A549 (cell line): ENCODE data around the gene ELAVL4. TPM values are rescaled to one million over a fixed set of nuclear protein-coding genes. Genes with fewer than 3 reads are reported as not detected.

Experiments used
- ATAC-seq, 2 experiments: fragments of 200-7000 bp in 1 of 2; fragments of >200 bp in 1 of 2; cut with Nextera tagmentation in 1 of 2; cut with Tn5 transposase in 1 of 2; 3 replicates each; pipeline versions ENCODE4 v1.8.0 to v1.9.1; 2018 to 2020; ENCODE audit warnings: mild to moderate bottlenecking in 1 of 2, moderate library complexity in 1 of 2
- CTCF ChIA-PET: fragments of 300-600 bp; sonication (Branson Sonifier 250); formaldehyde crosslinking; extraction: SDS; loops from one replicate; lab custom pipeline; 2021; ENCODE audit warnings: antibody characterized with exemption, inconsistent platforms; lab: Yijun Ruan, JAX
- POLR2A ChIA-PET: fragments of 350-600 bp; formaldehyde crosslinking; extraction: SDS; loops from one replicate; lab custom pipeline; 2021; ENCODE audit warnings: antibody characterized with exemption, inconsistent platforms; lab: Yijun Ruan, JAX
- DNase-seq, 2 experiments: peaks; one replicate each; pipeline versions ENCODE4 v3.0.0 to v3.0.0-alpha.2; 2011 to 2016; ENCODE audit warnings: low read depth in 1 of 2, low spot score in 1 of 2
- FAIRE-seq: peaks from 2 replicates; lab custom pipeline; 2011; peaks lifted over from hg19 to GRCh38; lab: Jason Lieb, UNC
- H3K27ac ChIP-seq, 2 experiments: fragments of >200 bp; sonication (Bioruptor Twin); formaldehyde crosslinking; 3 replicates each; pipeline ENCODE4 v1.5.1; 2016 to 2017
- H3K4me1 ChIP-seq: fragments of >200 bp; sonication (Bioruptor Twin); formaldehyde crosslinking; 3 replicates; pipeline ENCODE4 v1.6.1; 2016
- H3K4me2 ChIP-seq: fragments of >200 bp; sonication (Bioruptor Twin); formaldehyde crosslinking; 3 replicates; pipeline ENCODE4 v1.6.1; 2016
- H3K4me3 ChIP-seq: fragments of >200 bp; sonication (Bioruptor Twin); formaldehyde crosslinking; 3 replicates; pipeline ENCODE4 v1.5.1; 2016
- H3K9me3 ChIP-seq: fragments of >200 bp; sonication (Bioruptor Twin); formaldehyde crosslinking; 3 replicates; pipeline ENCODE4 v1.6.1; 2016
- CBX2 ChIP-seq: fragments of 200-600 bp; sonication (generic); IDR thresholded peaks from 2 replicates; pipeline ENCODE4 v1.6.1; 2016; ENCODE audit warnings: low read depth, mild to moderate bottlenecking, borderline replicate concordance
- CBX8 ChIP-seq: fragments of 200-600 bp; sonication (generic); IDR thresholded peaks from 2 replicates; pipeline ENCODE4 v1.6.1; 2016
- CEBPB ChIP-seq, 2 experiments: fragments of >200 bp in 1 of 2; sonication (Bioruptor Twin) in 1 of 2; formaldehyde crosslinking in 1 of 2; IDR thresholded peaks; 2 replicates each; pipeline ENCODE4 v1.6.1; 2012 to 2016
- CHD4 ChIP-seq: fragments of 200-600 bp; sonication (generic); IDR thresholded peaks from 2 replicates; pipeline ENCODE4 v1.6.1; 2016; ENCODE audit warnings: antibody characterized with exemption, mild to moderate bottlenecking, borderline replicate concordance
- CTCF ChIP-seq: fragments of >200 bp; sonication (Bioruptor Twin); formaldehyde crosslinking; IDR thresholded peaks from 3 replicates; pipeline ENCODE4 v1.5.1; 2016
- E2F6 ChIP-seq: IDR thresholded peaks from 2 replicates; pipeline ENCODE4 v1.6.1; 2012; ENCODE audit warnings: low read depth, borderline replicate concordance
- EHMT2 ChIP-seq: fragments of 200-600 bp; sonication (generic); IDR thresholded peaks from 2 replicates; pipeline ENCODE4 v1.6.1; 2016; ENCODE audit warnings: antibody characterized with exemption, low read depth, mild to moderate bottlenecking, moderate library complexity
- EP300 ChIP-seq, 2 experiments: fragments of >200 bp; sonication (Bioruptor Twin); formaldehyde crosslinking; IDR thresholded peaks; 2 replicates in 1 of 2; 3 replicates in 1 of 2; pipeline ENCODE4 v1.6.1; 2016 to 2017
- FOSB ChIP-seq: fragments of 250-450 bp; sonication (Bioruptor Pico); IDR thresholded peaks from 2 replicates; pipeline ENCODE4 v1.5.0; 2020; ENCODE audit warnings: mild to moderate bottlenecking, moderate library complexity
- HEYL ChIP-seq: fragments of 250-450 bp; sonication (Bioruptor Pico); IDR thresholded peaks from 2 replicates; pipeline ENCODE4 v1.8.0; 2021; ENCODE audit warnings: mild to moderate bottlenecking, moderate library complexity
- HMGXB4 ChIP-seq: fragments of 250-450 bp; sonication (Bioruptor Pico); IDR thresholded peaks from 2 replicates; pipeline ENCODE4 v1.5.0; 2021; ENCODE audit warnings: mild to moderate bottlenecking, moderate library complexity, borderline replicate concordance
- HOXA7 ChIP-seq: fragments of 250-450 bp; sonication (Bioruptor Pico); IDR thresholded peaks from 2 replicates; pipeline ENCODE4 v1.5.0; 2020; ENCODE audit warnings: mild to moderate bottlenecking, moderate library complexity
- HOXB5 ChIP-seq: fragments of 250-450 bp; sonication (Bioruptor Pico); IDR thresholded peaks from 2 replicates; pipeline ENCODE4 v1.5.0; 2020; ENCODE audit warnings: mild to moderate bottlenecking, moderate library complexity
- POLR2AphosphoS2 ChIP-seq: conservative IDR thresholded peaks from 2 replicates; pipeline ENCODE4 v1.6.1; 2012; ENCODE audit warnings: low read length, improper control_type of control experiment, inconsistent platforms
- RAD21 ChIP-seq, 2 experiments: fragments of >200 bp in 1 of 2; sonication (Bioruptor Twin) in 1 of 2; formaldehyde crosslinking in 1 of 2; IDR thresholded peaks in 1 of 2; conservative IDR thresholded peaks in 1 of 2; 2 replicates in 1 of 2; 3 replicates in 1 of 2; pipeline ENCODE4 v1.6.1; 2012 to 2018; ENCODE audit warnings: inconsistent platforms in 1 of 2
- ZSCAN20 ChIP-seq: fragments of 250-450 bp; sonication (Bioruptor Pico); IDR thresholded peaks from 2 replicates; pipeline ENCODE4 v1.8.0; 2022; ENCODE audit warnings: mild to moderate bottlenecking, moderate library complexity
- WGBS: methylation state at CpG from one replicate; pipeline ENCODE4 v1.1.6; 2017; ENCODE audit errors: missing lambda C conversion rate; 5-methylcytosine and 5-hydroxymethylcytosine counted together
- polyA plus RNA-seq, 4 experiments: library from polyadenylated mRNA; depleted of rRNA in 3 of 4; stranded (reverse); fragments of >200 nt; fragmentation: RNase III in 1 of 4; extraction: RNeasy Plus Mini Kit Qiagen cat#74134 plus additional on column Dnase treatment in 1 of 4; gene quantifications; 2 replicates in 3 of 4; 3 replicates in 1 of 4; pipeline ENCODE4 v1.2.3, GENCODE V29; 2011 to 2017
- TF ChIP-seq, protein P1 (sequence below): IDR thresholded peaks from 2 replicates; pipeline ENCODE4 v1.6.1; 2012
- TF ChIP-seq, protein P2 (sequence below): fragments of 250-450 bp; sonication (Bioruptor Pico); IDR thresholded peaks from 2 replicates; pipeline ENCODE4 v1.5.0; 2020; ENCODE audit warnings: low read depth, mild to moderate bottlenecking, moderate library complexity
- TF ChIP-seq, protein P3 (sequence below): fragments of 150-350 bp; IDR thresholded peaks from 2 replicates; pipeline ENCODE4 v1.6.1; 2014; ENCODE audit warnings: low read depth, mild to moderate bottlenecking, low read length
- TF ChIP-seq, protein P4 (sequence below): IDR thresholded peaks from 2 replicates; pipeline ENCODE4 v1.6.1; 2012

Gene ELAVL4
- polyA plus RNA-seq, 2 of the 4 experiments (the other 2 are of a cell fraction), result not detected

GRCh38 chr1:50177994-50178393 is 69.3 kb downstream of the ELAVL4 start (continued):
- TF ChIP-seq, protein P1, sequence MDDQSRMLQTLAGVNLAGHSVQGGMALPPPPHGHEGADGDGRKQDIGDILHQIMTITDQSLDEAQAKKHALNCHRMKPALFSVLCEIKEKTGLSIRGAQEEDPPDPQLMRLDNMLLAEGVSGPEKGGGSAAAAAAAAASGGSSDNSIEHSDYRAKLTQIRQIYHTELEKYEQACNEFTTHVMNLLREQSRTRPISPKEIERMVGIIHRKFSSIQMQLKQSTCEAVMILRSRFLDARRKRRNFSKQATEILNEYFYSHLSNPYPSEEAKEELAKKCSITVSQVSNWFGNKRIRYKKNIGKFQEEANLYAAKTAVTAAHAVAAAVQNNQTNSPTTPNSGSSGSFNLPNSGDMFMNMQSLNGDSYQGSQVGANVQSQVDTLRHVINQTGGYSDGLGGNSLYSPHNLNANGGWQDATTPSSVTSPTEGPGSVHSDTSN, result no peak
- no peak for TF ChIP-seq EP300 (IDR thresholded peaks at IDR 0.05)

DNA sequence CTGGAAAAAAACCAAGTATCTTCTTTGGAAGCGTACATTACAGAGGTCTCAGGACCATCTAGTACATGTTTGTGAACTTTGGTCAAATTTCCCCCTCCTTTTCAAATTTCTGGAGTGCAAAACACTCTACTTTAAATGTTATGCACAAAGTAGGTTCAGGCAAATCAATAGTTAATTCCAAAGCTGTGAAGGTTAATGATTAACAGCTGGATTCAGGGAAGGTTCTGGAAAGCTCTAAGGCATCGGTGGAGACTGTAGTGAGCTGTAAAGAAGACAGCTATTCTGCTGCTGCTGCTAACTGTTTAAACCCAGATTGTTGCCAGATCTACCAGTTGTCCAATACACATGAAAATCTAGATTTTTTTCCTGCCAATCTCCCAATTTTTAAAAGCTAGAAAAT is 70.9 kb downstream of the ELAVL4 start:
- Histone ChIP-seq H3K4me2 (no peak overlapping the region), H3K27ac (no peak overlapping the region), H3K9me3 (no peaks in the 10 kb centered on the region), H3K4me1 (no peaks in the 10 kb centered on the region), H3K4me3 (no peak overlapping the region)
- FAIRE-seq (no peak), DNase-seq (no peak), ATAC-seq (no peak)
- TF ChIP-seq HOXA7 (CRISPR knock-in tag), result no peak
- TF ChIP-seq CEBPB (IDR thresholded peaks at IDR 0.05), result no peak
- TF ChIP-seq POLR2AphosphoS2, result no peak
- POLR2A ChIA-PET, result no interaction called here
- WGBS, result 2% methylated on average over 2 of the region's 2 CpGs
- CTCF ChIA-PET, result no interaction called here

DNA sequence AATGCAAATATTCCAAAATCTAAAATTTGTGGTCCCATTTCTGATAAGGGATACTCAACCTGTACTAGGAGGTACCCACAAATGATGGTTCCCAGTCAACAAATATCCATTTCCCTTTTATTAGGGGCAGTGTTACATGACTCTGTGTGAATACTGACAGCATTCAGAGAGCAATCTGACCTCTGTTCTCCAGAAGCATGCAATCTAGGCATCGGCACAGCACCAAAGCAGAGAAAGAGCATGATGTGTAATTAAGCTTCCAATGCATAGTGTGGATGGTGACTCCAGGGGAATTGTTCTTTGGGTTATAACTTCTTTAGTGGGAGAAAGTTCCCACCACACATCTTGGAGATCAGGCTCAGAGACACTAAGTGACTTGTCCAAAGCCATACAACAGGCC is 71.6 kb downstream of the ELAVL4 start:
- 67% methylated on average over 1 of the region's 1 CpG for WGBS
- no peak overlapping the region for H3K4me3 ChIP-seq
- DNase-seq (no peak), FAIRE-seq (no peak), ATAC-seq (no peak)
- no peaks in the 10 kb centered on the region for H3K4me1 ChIP-seq
- H3K27ac ChIP-seq, result no peak overlapping the region
- CTCF ChIA-PET, result interaction anchor here (1.1 kb wide), 1 partner anchor 45 kb away, joined by 3 read pairs; no protein-coding TSS in a partner anchor
- POLR2A ChIA-PET, result no interaction called here
- TF ChIP-seq, protein P2, sequence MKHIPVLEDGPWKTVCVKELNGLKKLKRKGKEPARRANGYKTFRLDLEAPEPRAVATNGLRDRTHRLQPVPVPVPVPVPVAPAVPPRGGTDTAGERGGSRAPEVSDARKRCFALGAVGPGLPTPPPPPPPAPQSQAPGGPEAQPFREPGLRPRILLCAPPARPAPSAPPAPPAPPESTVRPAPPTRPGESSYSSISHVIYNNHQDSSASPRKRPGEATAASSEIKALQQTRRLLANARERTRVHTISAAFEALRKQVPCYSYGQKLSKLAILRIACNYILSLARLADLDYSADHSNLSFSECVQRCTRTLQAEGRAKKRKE, result no peak
- no peak for TF ChIP-seq HEYL (CRISPR knock-in tag)
- TF ChIP-seq HOXB5 (CRISPR knock-in tag), result no peak
- TF ChIP-seq, all 56 proteins: peak for 0
- no peaks in the 10 kb centered on the region for H3K9me3 ChIP-seq
- H3K4me2 ChIP-seq, result no peak overlapping the region

- no peak overlapping the region for H3K4me3 ChIP-seq
- no peak for FAIRE-seq
- TF ChIP-seq EHMT2 (no peak), RAD21 (conservative IDR thresholded peaks at IDR 0.05 in 1 of 2, IDR thresholded peaks at IDR 0.05 in 1 of 2) (no peak), CBX8 (no peak), CTCF (no peak), ZSCAN20 (no peak), CBX2 (no peak), HEYL (CRISPR knock-in tag) (no peak), E2F6 (no peak), HMGXB4 (CRISPR knock-in tag) (no peak), FOSB (CRISPR knock-in tag) (no peak), CHD4 (no peak)
- TF ChIP-seq, protein P3, sequence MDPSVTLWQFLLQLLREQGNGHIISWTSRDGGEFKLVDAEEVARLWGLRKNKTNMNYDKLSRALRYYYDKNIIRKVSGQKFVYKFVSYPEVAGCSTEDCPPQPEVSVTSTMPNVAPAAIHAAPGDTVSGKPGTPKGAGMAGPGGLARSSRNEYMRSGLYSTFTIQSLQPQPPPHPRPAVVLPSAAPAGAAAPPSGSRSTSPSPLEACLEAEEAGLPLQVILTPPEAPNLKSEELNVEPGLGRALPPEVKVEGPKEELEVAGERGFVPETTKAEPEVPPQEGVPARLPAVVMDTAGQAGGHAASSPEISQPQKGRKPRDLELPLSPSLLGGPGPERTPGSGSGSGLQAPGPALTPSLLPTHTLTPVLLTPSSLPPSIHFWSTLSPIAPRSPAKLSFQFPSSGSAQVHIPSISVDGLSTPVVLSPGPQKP, result no peak
- TF ChIP-seq, protein P4, sequence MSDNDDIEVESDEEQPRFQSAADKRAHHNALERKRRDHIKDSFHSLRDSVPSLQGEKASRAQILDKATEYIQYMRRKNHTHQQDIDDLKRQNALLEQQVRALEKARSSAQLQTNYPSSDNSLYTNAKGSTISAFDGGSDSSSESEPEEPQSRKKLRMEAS, result no peak
- TF ChIP-seq, all 56 proteins: peak for 0
- DNase-seq, result no peak
- ATAC-seq, result no peak
- Histone ChIP-seq H3K27ac (no peak overlapping the region), H3K4me2 (no peak overlapping the region), H3K9me3 (no peaks in the 10 kb centered on the region), H3K4me1 (no peaks in the 10 kb centered on the region)
- ChIA-PET POLR2A (no interaction called here), CTCF (interaction anchor here (1.1 kb wide), 1 partner anchor 46 kb away, joined by 3 read pairs; no protein-coding TSS in a partner anchor)
- 0% methylated on average over 3 of the region's 3 CpGs for WGBS
Observed at GRCh38 chr1:50181027-50181663, 72.4 kb downstream of the ELAVL4 start.
